Osteoblast (primary cell): ENCODE measurements around the gene RHOJ. TPM values are rescaled to one million over a fixed set of nuclear protein-coding genes. Genes with fewer than 3 reads are reported as not detected.
A peak's percentile ranks its signal among the peaks of the same experiment; 100 is the strongest.

ENCODE experiments used
- DNase-seq: peaks from one replicate; pipeline ENCODE4 v3.0.0; 2011; ENCODE audit warnings: low spot score, mixed read lengths; ENCODE audit not compliant: insufficient read length; ENCODE audit errors: missing footprints
- H2AFZ ChIP-seq: 2 replicates; pipeline ENCODE4 v1.6.0; 2011; ENCODE audit warnings: mild to moderate bottlenecking, low read length
- H3K27ac ChIP-seq: 2 replicates; pipeline ENCODE4 v1.5.1; 2011; ENCODE audit warnings: mild to moderate bottlenecking, low read depth, low read length, moderate library complexity
- H3K27me3 ChIP-seq: 2 replicates; pipeline ENCODE4 v1.6.0; 2012; ENCODE audit warnings: mild to moderate bottlenecking, control low read depth, inconsistent platforms, low read length, moderate library complexity; ENCODE audit not compliant: insufficient read depth
- H3K36me3 ChIP-seq: 2 replicates; pipeline ENCODE4 v1.5.1; 2011; ENCODE audit warnings: mild to moderate bottlenecking, low read length, control low read depth, moderate library complexity; ENCODE audit not compliant: insufficient read depth
- H3K4me1 ChIP-seq: 2 replicates; pipeline ENCODE4 v1.5.1; 2011; ENCODE audit warnings: mild to moderate bottlenecking, low read length, control low read depth, moderate library complexity; ENCODE audit not compliant: insufficient read depth
- H3K4me2 ChIP-seq: 2 replicates; pipeline ENCODE4 v1.6.0; 2011; ENCODE audit warnings: mild to moderate bottlenecking, low read length; ENCODE audit not compliant: insufficient read depth
- H3K4me3 ChIP-seq: fragments of 200-600 bp; sonication (generic); 3 replicates; pipeline ENCODE4 v1.5.1; 2012; ENCODE audit warnings: mild to moderate bottlenecking, low read length, inconsistent platforms; ENCODE audit not compliant: insufficient read depth
- H3K79me2 ChIP-seq: 2 replicates; pipeline ENCODE4 v1.6.0; 2012; ENCODE audit warnings: mild to moderate bottlenecking, low read length, control low read depth, inconsistent platforms; ENCODE audit not compliant: insufficient read depth
- H3K9me3 ChIP-seq: 2 replicates; pipeline ENCODE4 v1.5.1; 2011; ENCODE audit warnings: low read depth, low read length, control low read depth
- H4K20me1 ChIP-seq: 2 replicates; pipeline ENCODE4 v1.6.0; 2012; ENCODE audit warnings: mild to moderate bottlenecking, low read length, control low read depth; ENCODE audit not compliant: insufficient read depth
- total RNA-seq: library from RNA; depleted of rRNA; stranded (reverse); fragments of >200 nt; gene quantifications from 2 replicates; pipeline ENCODE4 v1.2.3, GENCODE V29; 2012
- TF ChIP-seq, protein P1 (sequence below): IDR thresholded peaks from 2 replicates; pipeline ENCODE4 v1.5.1; 2011; ENCODE audit warnings: mild to moderate bottlenecking, low read depth, low read length, moderate library complexity; ENCODE audit errors: extremely low read depth

The RHOJ gene
- total RNA-seq, 1 donor = 4.3 TPM

- no peaks in the 10 kb centered on the region for H3K36me3 ChIP-seq
- TF ChIP-seq, protein P1, sequence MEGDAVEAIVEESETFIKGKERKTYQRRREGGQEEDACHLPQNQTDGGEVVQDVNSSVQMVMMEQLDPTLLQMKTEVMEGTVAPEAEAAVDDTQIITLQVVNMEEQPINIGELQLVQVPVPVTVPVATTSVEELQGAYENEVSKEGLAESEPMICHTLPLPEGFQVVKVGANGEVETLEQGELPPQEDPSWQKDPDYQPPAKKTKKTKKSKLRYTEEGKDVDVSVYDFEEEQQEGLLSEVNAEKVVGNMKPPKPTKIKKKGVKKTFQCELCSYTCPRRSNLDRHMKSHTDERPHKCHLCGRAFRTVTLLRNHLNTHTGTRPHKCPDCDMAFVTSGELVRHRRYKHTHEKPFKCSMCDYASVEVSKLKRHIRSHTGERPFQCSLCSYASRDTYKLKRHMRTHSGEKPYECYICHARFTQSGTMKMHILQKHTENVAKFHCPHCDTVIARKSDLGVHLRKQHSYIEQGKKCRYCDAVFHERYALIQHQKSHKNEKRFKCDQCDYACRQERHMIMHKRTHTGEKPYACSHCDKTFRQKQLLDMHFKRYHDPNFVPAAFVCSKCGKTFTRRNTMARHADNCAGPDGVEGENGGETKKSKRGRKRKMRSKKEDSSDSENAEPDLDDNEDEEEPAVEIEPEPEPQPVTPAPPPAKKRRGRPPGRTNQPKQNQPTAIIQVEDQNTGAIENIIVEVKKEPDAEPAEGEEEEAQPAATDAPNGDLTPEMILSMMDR = no peak
- H2AFZ ChIP-seq = no peak overlapping the region
- no peaks in the 10 kb centered on the region for H4K20me1 ChIP-seq
- no peaks in the 10 kb centered on the region for H3K9me3 ChIP-seq
- no peak for DNase-seq
- H3K4me2 ChIP-seq = no peak overlapping the region
- H3K79me2 ChIP-seq = no peaks in the 10 kb centered on the region
- H3K4me3 ChIP-seq = no peak overlapping the region
- H3K27me3 ChIP-seq = no peaks in the 10 kb centered on the region
- no peaks in the 10 kb centered on the region for H3K4me1 ChIP-seq
- no peak overlapping the region for H3K27ac ChIP-seq
Observed at GRCh38 chr14:63241096-63241495, 36.9 kb downstream of the RHOJ start.

- Histone ChIP-seq H3K79me2 (no peaks in the 10 kb centered on the region), H3K27ac (no peak overlapping the region)
Observed at GRCh38 chr14:63243646-63244045, 39.4 kb downstream of the RHOJ start.

DNA sequence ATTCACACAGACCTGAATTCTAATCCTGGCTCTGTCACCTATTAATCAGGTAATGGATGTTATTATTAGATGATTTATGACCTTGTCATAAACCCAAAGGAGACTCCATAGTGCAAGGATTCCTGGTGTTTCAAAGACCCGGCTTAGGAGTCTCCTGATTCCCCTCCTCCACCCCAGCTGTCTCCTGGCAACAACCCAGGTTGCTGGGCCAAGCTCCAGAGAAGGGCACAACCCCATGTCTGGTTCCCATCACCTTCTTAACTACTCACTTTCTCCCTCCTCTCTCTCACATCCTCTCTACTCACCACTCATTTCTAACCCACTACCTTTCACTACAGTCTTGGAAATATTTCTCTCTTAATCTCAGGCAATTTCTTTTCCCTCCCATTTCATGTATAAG lies 41.6 kb downstream of the RHOJ start:
- no peaks in the 10 kb centered on the region for H3K79me2 ChIP-seq
- peaks cover 7% of the 10 kb centered on the region for H3K4me1 ChIP-seq
- H2AFZ ChIP-seq = no peak overlapping the region
- H3K4me3 ChIP-seq = no peak overlapping the region
- no peak overlapping the region for H3K4me2 ChIP-seq
- H3K27me3 ChIP-seq = no peaks in the 10 kb centered on the region
- H3K27ac ChIP-seq = no peak overlapping the region
- TF ChIP-seq, protein P1 = no peak
- H3K9me3 ChIP-seq = no peaks in the 10 kb centered on the region
- no peaks in the 10 kb centered on the region for H4K20me1 ChIP-seq
- DNase-seq = no peak
- H3K36me3 ChIP-seq = no peaks in the 10 kb centered on the region

More at GRCh38 chr14:63243646-63244045, 39.4 kb downstream of the RHOJ start:
- Histone ChIP-seq H4K20me1 (no peaks in the 10 kb centered on the region), H3K4me2 (no peak overlapping the region), H2AFZ (no peak overlapping the region), H3K4me1 (peaks cover 4% of the 10 kb centered on the region), H3K36me3 (no peaks in the 10 kb centered on the region), H3K9me3 (no peaks in the 10 kb centered on the region), H3K27me3 (no peaks in the 10 kb centered on the region), H3K4me3 (no peak overlapping the region)
- TF ChIP-seq, protein P1 = no peak
- DNase-seq = no peak

- Histone ChIP-seq H3K36me3 (no peaks in the 10 kb centered on the region), H3K4me2 (no peak overlapping the region), H3K27ac (no peak overlapping the region), H3K27me3 (no peaks in the 10 kb centered on the region), H3K4me1 (peaks cover 7% of the 10 kb centered on the region), H3K9me3 (no peaks in the 10 kb centered on the region), H2AFZ (no peak overlapping the region), H3K79me2 (no peaks in the 10 kb centered on the region), H4K20me1 (no peaks in the 10 kb centered on the region), H3K4me3 (no peak overlapping the region)
- TF ChIP-seq, protein P1 = no peak
- peak; percentile 1 for DNase-seq
Observed at GRCh38 chr14:63248211-63248610, 44.0 kb downstream of the RHOJ start.
